NT2/D1 (cell line): ENCODE results near the gene ELMO1.
"Not testable (repeated sequence)": the region's sequence is repeated elsewhere in the genome, so short reads cannot be mapped to it uniquely, and the experiment has no call there.

Source experiments
- SUZ12 ChIP-seq: IDR thresholded peaks from 2 replicates; pipeline ENCODE4 v1.6.1; 2011; ENCODE audit not compliant: insufficient read length, insufficient read depth; ENCODE audit errors: extremely low read depth
- YY1 ChIP-seq: IDR thresholded peaks from 2 replicates; pipeline ENCODE4 v1.6.1; 2011; ENCODE audit not compliant: insufficient read length, insufficient read depth
- ZNF274 ChIP-seq: IDR thresholded peaks from 2 replicates; pipeline ENCODE4 v1.6.1; 2011; ENCODE audit warnings: mild to moderate bottlenecking, low read depth, low read length

DNA sequence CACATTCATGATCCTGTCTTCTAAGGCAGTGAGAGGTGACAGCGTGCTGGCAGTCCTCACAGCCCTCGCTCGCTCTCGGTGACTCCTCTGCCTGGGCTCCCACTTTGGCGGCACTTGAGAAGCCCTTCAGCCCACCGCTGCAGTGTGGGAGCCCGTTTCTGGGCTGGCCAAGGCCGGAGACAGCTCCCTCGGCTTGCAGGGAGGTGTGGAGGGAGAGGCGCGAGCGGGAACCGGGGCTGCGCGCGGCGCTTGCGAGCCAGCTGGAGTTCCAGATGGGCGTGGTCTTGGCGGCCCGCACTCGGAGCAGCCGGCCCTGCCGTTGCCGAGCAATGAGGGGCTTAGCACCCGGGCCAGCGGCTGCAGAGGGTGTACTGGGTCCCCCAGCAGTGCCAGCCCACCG lies 475.1 kb downstream of the ELMO1 start:
- TF ChIP-seq ZNF274, SUZ12, YY1: not testable (repeated sequence)
